ENCODE data around the gene ESPN.
"Not testable (repeated sequence)": the region's sequence is repeated elsewhere in the genome, so short reads cannot be mapped to it uniquely, and the experiment has no call there.

The ESPN gene

DNA sequence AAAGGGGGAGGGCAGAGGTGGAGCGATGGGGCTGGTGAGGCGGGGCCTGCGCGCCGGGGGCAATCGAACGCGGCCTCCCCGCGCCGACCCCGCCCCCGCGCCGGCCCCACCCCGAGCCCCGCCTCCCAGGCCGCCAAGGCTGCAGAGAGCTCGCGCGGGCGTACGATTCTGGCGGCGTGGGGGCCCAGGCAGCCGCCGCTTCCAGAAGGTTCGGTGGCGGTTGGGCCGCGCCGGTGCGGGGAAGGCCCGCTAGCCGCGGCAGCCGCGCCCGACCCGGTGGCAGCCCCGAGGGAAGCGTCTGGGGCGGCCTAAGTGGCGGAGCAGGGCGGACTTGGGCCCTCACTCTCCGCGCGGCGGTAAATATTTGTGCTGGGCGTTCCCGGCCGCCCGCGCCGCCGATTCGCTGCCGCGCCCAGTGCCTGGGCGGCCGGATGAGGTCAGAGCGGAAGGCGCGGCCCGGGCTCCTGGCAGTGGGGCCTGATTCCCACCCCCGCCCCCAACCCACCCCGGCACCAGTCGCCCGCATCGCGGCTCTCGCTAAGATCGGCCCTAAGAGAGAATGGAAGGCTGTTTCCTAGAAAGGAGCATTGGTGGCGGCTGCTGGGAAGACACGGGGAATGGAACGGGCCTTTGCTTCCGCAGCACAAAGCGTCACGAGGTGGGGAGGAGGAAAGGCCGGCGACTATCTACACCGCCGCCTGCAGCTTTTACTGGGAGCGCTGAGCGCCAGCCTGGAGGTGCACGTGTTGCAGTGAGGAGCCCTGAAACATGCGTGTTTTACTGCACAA, 31.0 kb upstream of the ESPN start, which contains the start of gene ACOT7:
TSS of gene ACOT7 (minus strand) at position 368 of the 788 bp plus-strand sequence. CDS start 368 bp downstream, outside the sequence.
- peak; percentile 93 for DNase-seq (ENCODE audit: low read depth)
- TF ChIP-seq, protein P1, sequence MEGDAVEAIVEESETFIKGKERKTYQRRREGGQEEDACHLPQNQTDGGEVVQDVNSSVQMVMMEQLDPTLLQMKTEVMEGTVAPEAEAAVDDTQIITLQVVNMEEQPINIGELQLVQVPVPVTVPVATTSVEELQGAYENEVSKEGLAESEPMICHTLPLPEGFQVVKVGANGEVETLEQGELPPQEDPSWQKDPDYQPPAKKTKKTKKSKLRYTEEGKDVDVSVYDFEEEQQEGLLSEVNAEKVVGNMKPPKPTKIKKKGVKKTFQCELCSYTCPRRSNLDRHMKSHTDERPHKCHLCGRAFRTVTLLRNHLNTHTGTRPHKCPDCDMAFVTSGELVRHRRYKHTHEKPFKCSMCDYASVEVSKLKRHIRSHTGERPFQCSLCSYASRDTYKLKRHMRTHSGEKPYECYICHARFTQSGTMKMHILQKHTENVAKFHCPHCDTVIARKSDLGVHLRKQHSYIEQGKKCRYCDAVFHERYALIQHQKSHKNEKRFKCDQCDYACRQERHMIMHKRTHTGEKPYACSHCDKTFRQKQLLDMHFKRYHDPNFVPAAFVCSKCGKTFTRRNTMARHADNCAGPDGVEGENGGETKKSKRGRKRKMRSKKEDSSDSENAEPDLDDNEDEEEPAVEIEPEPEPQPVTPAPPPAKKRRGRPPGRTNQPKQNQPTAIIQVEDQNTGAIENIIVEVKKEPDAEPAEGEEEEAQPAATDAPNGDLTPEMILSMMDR (IDR thresholded peaks at IDR 0.05; ENCODE audit: low read depth, low read length), result no peak
- TF ChIP-seq MYC (IDR thresholded peaks at IDR 0.05; ENCODE audit: low read depth, low read length), result peak; percentile 96
- TF ChIP-seq POLR2A (IDR thresholded peaks at IDR 0.05; ENCODE audit: extremely low read depth, insufficient read length), result peak; percentile 16
- TF ChIP-seq, protein P2, sequence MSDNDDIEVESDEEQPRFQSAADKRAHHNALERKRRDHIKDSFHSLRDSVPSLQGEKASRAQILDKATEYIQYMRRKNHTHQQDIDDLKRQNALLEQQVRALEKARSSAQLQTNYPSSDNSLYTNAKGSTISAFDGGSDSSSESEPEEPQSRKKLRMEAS (IDR thresholded peaks at IDR 0.05; ENCODE audit: low read depth, low read length), result peak; percentile 97
- H3K4me3 ChIP-seq (ENCODE audit: low read depth, low read length), result peak within 1 kb of the TSS; percentile 66

DNA sequence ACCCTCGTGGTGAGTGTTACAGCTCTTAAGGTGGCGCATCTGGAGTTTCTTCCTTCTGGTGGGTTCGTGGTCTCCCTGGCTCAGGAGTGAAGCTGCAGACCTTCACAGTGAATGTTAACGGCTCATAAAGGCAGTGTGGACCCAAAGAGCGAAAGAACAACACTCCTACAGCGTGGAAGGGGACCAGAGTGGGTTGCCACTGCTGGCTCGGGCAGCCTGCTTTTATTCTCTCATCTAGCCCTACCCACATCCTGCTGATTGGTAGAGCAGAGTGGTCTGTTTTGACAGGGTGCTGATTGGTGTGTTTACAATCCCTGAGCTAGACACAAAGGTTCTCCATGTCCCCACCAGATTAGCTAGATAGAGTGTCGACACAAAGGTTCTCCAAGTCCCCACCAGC, 29.4 kb upstream of the ESPN start:
- H3K4me3 ChIP-seq (ENCODE audit: low read depth, low read length); DNase-seq (ENCODE audit: low read depth): not testable (repeated sequence)

DNA sequence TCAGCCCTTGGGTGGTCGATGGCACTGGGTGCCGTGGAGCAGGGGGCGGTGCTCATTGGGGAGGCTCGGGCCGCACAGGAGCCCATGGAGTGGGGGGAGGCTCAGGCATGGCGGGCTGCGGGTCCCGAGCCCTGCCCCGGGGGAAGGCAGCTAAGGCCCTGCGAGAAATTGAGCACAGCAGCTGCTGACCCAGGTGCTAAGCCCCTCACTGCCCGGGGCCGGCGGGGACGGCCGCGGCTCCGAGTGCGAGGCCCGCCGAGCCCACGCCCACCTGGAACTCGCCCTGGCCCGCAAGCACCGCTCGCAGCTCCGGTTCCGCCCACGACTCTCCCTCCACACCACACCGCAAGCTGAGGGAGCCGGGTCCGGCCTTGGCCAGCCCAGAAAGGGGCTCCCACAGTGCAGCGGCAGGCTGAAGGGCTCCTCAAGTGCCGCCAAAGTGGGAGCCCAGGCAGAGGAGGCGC, 28.8 kb upstream of the ESPN start:
- not testable (repeated sequence) for H3K4me3 ChIP-seq (ENCODE audit: low read depth, low read length)

DNA sequence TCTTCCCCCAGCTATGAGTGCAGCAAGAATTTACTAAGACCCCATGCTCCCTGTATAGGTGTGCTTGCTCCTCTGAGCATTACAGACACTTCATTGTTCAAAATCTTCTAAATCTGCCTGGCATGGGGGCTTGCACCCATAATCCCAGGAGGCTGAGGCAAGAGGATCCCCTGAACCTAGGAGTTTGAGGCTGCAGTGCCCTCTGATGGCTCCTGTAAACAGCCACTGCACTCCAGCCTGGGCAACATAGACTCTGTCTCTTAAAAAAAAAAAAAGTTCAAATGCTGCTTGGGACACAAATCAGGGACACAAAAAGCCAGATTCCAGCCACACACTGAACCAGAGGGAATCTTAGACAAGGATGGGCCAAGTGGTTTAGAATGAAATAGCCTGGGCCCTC, 27.6 kb upstream of the ESPN start:
- H3K4me3 ChIP-seq (ENCODE audit: low read depth, low read length), result no peak overlapping the region
- TF ChIP-seq, protein P1 (IDR thresholded peaks at IDR 0.05; ENCODE audit: low read depth, low read length), result no peak
- TF ChIP-seq MYC (IDR thresholded peaks at IDR 0.05; ENCODE audit: low read depth, low read length), result no peak
- TF ChIP-seq POLR2A (IDR thresholded peaks at IDR 0.05; ENCODE audit: extremely low read depth, insufficient read length), result no peak
- TF ChIP-seq, protein P2 (IDR thresholded peaks at IDR 0.05; ENCODE audit: low read depth, low read length), result no peak
- DNase-seq (ENCODE audit: low read depth), result no peak

More for the DNA sequence above, 28.8 kb upstream of the ESPN start:
- not testable (repeated sequence) for DNase-seq (ENCODE audit: low read depth)

DNA sequence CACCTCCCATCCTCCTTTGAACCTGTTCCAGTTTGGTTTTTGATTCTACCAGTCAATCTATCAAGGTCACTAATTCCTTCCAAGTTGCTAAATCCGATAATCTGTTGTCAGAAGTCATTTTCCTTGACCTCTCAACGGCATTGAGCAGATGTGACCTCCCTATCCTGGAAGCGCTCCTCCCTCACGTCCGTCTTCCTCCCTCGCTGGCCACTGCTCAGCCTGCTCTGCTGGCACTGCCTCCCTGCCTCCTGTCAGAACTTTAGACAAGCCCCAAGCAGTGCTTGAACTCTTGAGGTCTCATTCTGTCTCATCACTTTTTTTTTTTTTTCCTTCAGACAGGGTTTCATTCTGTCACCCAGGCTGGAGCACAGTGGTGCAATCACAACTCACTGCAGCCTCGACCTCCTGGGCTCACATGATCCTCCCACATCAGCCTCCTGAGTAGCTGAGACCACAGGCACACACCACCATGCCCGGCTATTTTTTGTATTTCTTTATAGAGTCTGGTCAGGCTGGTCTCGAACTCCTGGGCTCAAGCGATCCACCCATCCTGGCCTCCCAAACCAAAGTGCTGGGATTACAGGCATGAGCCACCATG, 26.6 kb upstream of the ESPN start:
- no peak overlapping the region for H3K4me3 ChIP-seq (ENCODE audit: low read depth, low read length)
- no peak for DNase-seq (ENCODE audit: low read depth)
- TF ChIP-seq, protein P1 (IDR thresholded peaks at IDR 0.05; ENCODE audit: low read depth, low read length), result no peak
- no peak for TF ChIP-seq MYC (IDR thresholded peaks at IDR 0.05; ENCODE audit: low read depth, low read length)
- TF ChIP-seq POLR2A (IDR thresholded peaks at IDR 0.05; ENCODE audit: extremely low read depth, insufficient read length), result no peak
- TF ChIP-seq, protein P2 (IDR thresholded peaks at IDR 0.05; ENCODE audit: low read depth, low read length), result no peak

DNA sequence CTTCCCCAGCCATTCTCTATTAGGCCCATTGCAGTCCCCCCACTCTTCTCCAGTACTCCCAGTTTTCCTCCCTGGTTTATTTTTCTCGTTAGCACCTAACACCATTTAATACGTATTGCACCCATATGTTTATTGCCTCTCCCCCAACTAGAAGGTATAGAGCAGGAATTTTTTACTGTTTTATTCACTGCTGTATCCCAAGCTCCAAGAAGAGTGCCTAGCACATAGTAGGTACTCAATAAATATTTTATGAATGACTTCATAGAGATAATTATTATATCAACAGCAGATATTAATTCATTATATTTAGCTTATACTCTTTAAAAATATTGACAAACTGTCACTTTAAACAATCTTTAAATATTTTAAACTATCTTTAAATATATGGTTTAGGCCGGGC, 25.3 kb upstream of the ESPN start:
- no peak for DNase-seq (ENCODE audit: low read depth)
- H3K4me3 ChIP-seq (ENCODE audit: low read depth, low read length), result no peak overlapping the region
- TF ChIP-seq, protein P1 (IDR thresholded peaks at IDR 0.05; ENCODE audit: low read depth, low read length), result no peak
- no peak for TF ChIP-seq MYC (IDR thresholded peaks at IDR 0.05; ENCODE audit: low read depth, low read length)
- TF ChIP-seq, protein P2 (IDR thresholded peaks at IDR 0.05; ENCODE audit: low read depth, low read length), result no peak
